ENCODE results near the gene FMNL2. TPM values are rescaled to one million over a fixed set of nuclear protein-coding genes. Genes with fewer than 3 reads are reported as not detected.

Gene FMNL2
- total and polyA plus RNA-seq, 2 experiments from 2014 or later = 16.5 to 45.4 TPM

DNA sequence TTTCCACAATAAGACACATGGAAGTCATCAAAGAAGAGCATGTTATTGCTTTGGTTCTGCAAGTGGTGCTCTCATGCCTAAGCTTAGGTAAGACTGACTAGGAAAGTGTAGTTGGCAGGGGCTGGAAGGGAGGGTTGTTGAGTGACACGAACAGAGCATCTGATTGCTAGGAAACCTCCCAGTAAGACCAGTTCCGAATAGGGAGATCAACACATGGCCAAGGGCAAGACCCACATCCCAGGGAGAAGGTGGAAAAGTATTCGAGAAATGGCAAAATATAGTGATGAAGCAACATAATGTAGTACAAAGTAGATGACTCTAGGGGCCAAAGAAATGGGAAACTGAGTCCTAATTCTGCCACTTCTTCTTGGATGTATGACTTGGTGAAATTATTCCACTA, 33.8 kb upstream of the FMNL2 start:
- Mint-ChIP-seq H3K9me3 (no peaks in the 10 kb centered on the region), H3K4me3 (no peak overlapping the region), H3K27ac (no peak overlapping the region), H3K27me3 (ENCODE audit: insufficient read depth, low read depth, poor library complexity) (peaks cover 2% of the 10 kb centered on the region), H3K4me1 (peaks cover 6% of the 10 kb centered on the region), H3K36me3 (ENCODE audit: low read depth) (no peaks in the 10 kb centered on the region)
- ATAC-seq = no peak
- H2AFZ ChIP-seq = no peak overlapping the region
- no peak overlapping the region for H3K4me2 ChIP-seq
- 0 out of 2 replicates have a peak, but pooled peaks cover 4% of the 10 kb centered on the region for H3K4me1 ChIP-seq (ENCODE audit: insufficient read depth)
- no peak for TF ChIP-seq EZH2phosphoT487 (IDR thresholded peaks at IDR 0.05; ENCODE audit: unreplicated experiment)
- TF ChIP-seq POLR2AphosphoS5 (IDR thresholded peaks at IDR 0.05; ENCODE audit: low read depth) = no peak
- no peak for TF ChIP-seq CREB1 (CRISPR knock-in tag; IDR thresholded peaks at IDR 0.05; ENCODE audit: low read depth)
- no peak for TF ChIP-seq NANOG (IDR thresholded peaks at IDR 0.05; ENCODE audit: borderline replicate concordance)
- TF ChIP-seq EZH2 (IDR thresholded peaks at IDR 0.05; ENCODE audit: low read depth, unreplicated experiment) = no peak
- TF ChIP-seq, protein P1, sequence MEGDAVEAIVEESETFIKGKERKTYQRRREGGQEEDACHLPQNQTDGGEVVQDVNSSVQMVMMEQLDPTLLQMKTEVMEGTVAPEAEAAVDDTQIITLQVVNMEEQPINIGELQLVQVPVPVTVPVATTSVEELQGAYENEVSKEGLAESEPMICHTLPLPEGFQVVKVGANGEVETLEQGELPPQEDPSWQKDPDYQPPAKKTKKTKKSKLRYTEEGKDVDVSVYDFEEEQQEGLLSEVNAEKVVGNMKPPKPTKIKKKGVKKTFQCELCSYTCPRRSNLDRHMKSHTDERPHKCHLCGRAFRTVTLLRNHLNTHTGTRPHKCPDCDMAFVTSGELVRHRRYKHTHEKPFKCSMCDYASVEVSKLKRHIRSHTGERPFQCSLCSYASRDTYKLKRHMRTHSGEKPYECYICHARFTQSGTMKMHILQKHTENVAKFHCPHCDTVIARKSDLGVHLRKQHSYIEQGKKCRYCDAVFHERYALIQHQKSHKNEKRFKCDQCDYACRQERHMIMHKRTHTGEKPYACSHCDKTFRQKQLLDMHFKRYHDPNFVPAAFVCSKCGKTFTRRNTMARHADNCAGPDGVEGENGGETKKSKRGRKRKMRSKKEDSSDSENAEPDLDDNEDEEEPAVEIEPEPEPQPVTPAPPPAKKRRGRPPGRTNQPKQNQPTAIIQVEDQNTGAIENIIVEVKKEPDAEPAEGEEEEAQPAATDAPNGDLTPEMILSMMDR (conservative IDR thresholded peaks at IDR 0.05; ENCODE audit: low read depth in 2 of 2) = no peak
- TF ChIP-seq JUNB (IDR thresholded peaks at IDR 0.05; ENCODE audit: unreplicated experiment) = no peak
- TF ChIP-seq, protein P2, sequence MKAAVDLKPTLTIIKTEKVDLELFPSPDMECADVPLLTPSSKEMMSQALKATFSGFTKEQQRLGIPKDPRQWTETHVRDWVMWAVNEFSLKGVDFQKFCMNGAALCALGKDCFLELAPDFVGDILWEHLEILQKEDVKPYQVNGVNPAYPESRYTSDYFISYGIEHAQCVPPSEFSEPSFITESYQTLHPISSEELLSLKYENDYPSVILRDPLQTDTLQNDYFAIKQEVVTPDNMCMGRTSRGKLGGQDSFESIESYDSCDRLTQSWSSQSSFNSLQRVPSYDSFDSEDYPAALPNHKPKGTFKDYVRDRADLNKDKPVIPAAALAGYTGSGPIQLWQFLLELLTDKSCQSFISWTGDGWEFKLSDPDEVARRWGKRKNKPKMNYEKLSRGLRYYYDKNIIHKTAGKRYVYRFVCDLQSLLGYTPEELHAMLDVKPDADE (IDR thresholded peaks at IDR 0.05) = no peak
- TF ChIP-seq, protein P3, sequence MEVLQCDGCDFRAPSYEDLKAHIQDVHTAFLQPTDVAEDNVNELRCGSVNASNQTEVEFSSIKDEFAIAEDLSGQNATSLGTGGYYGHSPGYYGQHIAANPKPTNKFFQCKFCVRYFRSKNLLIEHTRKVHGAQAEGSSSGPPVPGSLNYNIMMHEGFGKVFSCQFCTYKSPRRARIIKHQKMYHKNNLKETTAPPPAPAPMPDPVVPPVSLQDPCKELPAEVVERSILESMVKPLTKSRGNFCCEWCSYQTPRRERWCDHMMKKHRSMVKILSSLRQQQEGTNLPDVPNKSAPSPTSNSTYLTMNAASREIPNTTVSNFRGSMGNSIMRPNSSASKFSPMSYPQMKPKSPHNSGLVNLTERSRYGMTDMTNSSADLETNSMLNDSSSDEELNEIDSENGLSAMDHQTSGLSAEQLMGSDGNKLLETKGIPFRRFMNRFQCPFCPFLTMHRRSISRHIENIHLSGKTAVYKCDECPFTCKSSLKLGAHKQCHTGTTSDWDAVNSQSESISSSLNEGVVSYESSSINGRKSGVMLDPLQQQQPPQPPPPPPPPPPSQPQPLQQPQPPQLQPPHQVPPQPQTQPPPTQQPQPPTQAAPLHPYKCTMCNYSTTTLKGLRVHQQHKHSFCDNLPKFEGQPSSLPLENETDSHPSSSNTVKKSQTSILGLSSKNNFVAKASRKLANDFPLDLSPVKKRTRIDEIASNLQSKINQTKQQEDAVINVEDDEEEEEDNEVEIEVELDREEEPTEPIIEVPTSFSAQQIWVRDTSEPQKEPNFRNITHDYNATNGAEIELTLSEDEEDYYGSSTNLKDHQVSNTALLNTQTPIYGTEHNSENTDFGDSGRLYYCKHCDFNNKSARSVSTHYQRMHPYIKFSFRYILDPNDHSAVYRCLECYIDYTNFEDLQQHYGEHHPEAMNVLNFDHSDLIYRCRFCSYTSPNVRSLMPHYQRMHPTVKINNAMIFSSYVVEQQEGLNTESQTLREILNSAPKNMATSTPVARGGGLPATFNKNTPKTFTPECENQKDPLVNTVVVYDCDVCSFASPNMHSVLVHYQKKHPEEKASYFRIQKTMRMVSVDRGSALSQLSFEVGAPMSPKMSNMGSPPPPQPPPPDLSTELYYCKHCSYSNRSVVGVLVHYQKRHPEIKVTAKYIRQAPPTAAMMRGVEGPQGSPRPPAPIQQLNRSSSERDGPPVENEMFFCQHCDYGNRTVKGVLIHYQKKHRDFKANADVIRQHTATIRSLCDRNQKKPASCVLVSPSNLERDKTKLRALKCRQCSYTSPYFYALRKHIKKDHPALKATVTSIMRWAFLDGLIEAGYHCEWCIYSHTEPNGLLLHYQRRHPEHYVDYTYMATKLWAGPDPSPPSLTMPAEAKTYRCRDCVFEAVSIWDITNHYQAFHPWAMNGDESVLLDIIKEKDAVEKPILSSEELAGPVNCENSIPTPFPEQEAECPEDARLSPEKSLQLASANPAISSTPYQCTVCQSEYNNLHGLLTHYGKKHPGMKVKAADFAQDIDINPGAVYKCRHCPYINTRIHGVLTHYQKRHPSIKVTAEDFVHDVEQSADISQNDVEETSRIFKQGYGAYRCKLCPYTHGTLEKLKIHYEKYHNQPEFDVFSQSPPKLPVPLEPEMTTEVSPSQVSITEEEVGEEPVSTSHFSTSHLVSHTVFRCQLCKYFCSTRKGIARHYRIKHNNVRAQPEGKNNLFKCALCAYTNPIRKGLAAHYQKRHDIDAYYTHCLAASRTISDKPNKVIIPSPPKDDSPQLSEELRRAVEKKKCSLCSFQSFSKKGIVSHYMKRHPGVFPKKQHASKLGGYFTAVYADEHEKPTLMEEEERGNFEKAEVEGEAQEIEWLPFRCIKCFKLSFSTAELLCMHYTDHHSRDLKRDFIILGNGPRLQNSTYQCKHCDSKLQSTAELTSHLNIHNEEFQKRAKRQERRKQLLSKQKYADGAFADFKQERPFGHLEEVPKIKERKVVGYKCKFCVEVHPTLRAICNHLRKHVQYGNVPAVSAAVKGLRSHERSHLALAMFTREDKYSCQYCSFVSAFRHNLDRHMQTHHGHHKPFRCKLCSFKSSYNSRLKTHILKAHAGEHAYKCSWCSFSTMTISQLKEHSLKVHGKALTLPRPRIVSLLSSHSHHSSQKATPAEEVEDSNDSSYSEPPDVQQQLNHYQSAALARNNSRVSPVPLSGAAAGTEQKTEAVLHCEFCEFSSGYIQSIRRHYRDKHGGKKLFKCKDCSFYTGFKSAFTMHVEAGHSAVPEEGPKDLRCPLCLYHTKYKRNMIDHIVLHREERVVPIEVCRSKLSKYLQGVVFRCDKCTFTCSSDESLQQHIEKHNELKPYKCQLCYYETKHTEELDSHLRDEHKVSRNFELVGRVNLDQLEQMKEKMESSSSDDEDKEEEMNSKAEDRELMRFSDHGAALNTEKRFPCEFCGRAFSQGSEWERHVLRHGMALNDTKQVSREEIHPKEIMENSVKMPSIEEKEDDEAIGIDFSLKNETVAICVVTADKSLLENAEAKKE (CRISPR knock-in tag; IDR thresholded peaks at IDR 0.05) = no peak
- TF ChIP-seq ZNF114 (CRISPR knock-in tag; IDR thresholded peaks at IDR 0.05) = no peak
- TF ChIP-seq STAT1 (IDR thresholded peaks at IDR 0.05; ENCODE audit: unreplicated experiment) = no peak
- TF ChIP-seq ZNF331 (CRISPR knock-in tag; IDR thresholded peaks at IDR 0.05; ENCODE audit: low read depth) = no peak
- TF ChIP-seq, protein P4, sequence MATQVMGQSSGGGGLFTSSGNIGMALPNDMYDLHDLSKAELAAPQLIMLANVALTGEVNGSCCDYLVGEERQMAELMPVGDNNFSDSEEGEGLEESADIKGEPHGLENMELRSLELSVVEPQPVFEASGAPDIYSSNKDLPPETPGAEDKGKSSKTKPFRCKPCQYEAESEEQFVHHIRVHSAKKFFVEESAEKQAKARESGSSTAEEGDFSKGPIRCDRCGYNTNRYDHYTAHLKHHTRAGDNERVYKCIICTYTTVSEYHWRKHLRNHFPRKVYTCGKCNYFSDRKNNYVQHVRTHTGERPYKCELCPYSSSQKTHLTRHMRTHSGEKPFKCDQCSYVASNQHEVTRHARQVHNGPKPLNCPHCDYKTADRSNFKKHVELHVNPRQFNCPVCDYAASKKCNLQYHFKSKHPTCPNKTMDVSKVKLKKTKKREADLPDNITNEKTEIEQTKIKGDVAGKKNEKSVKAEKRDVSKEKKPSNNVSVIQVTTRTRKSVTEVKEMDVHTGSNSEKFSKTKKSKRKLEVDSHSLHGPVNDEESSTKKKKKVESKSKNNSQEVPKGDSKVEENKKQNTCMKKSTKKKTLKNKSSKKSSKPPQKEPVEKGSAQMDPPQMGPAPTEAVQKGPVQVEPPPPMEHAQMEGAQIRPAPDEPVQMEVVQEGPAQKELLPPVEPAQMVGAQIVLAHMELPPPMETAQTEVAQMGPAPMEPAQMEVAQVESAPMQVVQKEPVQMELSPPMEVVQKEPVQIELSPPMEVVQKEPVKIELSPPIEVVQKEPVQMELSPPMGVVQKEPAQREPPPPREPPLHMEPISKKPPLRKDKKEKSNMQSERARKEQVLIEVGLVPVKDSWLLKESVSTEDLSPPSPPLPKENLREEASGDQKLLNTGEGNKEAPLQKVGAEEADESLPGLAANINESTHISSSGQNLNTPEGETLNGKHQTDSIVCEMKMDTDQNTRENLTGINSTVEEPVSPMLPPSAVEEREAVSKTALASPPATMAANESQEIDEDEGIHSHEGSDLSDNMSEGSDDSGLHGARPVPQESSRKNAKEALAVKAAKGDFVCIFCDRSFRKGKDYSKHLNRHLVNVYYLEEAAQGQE (IDR thresholded peaks at IDR 0.05; ENCODE audit: unreplicated experiment) = no peak
- no peaks in the 10 kb centered on the region for H3K27me3 ChIP-seq (ENCODE audit: insufficient read depth)
- H3K79me2 ChIP-seq (replicated peaks; ENCODE audit: insufficient read depth) = no peaks in the 10 kb centered on the region
- no peaks in the 10 kb centered on the region for H3K36me3 ChIP-seq (ENCODE audit: insufficient read depth)
- no peaks in the 10 kb centered on the region for H4K20me1 ChIP-seq (replicated peaks; ENCODE audit: insufficient read depth)
- H3K4me3 ChIP-seq = no peak overlapping the region
- no peak overlapping the region for H3K27ac ChIP-seq (ENCODE audit: low read depth)
- no peaks in the 10 kb centered on the region for H3F3A ChIP-seq (replicated peaks; ENCODE audit: low read depth)
- H3K9me2 ChIP-seq (ENCODE audit: insufficient read depth) = no peaks in the 10 kb centered on the region
- no peak for DNase-seq (ENCODE audit: low spot score)
